K562 (cell line): ENCODE results near the gene SLC8A1. TPM values are rescaled to one million over a fixed set of nuclear protein-coding genes. Genes with fewer than 3 reads are reported as not detected.

Experiments used
- ATAC-seq: fragments of 200-7000 bp; cut with Tn5 transposase; 3 replicates; pipeline ENCODE4 v1.9.1; 2020; ENCODE audit warnings: moderate library complexity
- BruUV-seq: library from RNA; stranded (reverse); fragments of 400-500 nt; replicated peaks from 2 replicates; lab custom pipeline; 2021; lab: Mats Ljungman, UMichigan
- CTCF ChIA-PET: fragments of 300-600 bp; formaldehyde crosslinking; extraction: SDS; loops from one replicate; lab custom pipeline; 2021; ENCODE audit warnings: low intra/inter-chr PET ratio; lab: Yijun Ruan, JAX
- POLR2A ChIA-PET: fragments of 300-600, 350-650 bp; sonication (Branson Sonifier 250); formaldehyde crosslinking; extraction: SDS; loops from one replicate; lab custom pipeline; 2021; ENCODE audit warnings: antibody characterized with exemption, inconsistent platforms; lab: Yijun Ruan, JAX
- DNase-seq, 4 experiments: peaks; one replicate each; pipeline versions ENCODE4 v3.0.0 to v3.0.0-alpha.2; 2011 to 2018; ENCODE audit warnings: low spot score in 3 of 4, mixed read lengths in 3 of 4; ENCODE audit errors: extremely low read depth in 1 of 4
- FAIRE-seq: peaks from 2 replicates; lab custom pipeline; 2011; peaks lifted over from hg19 to GRCh38; lab: Jason Lieb, UNC
- H2AFZ ChIP-seq: 2 replicates; pipeline ENCODE4 v1.6.0; 2011; ENCODE audit warnings: low read depth, low read length, control low read depth, inconsistent platforms
- H3K27ac ChIP-seq: fragments of 200-600 bp; 3 replicates; pipeline ENCODE4 v1.8.0; 2011; ENCODE audit warnings: low read depth, mild to moderate bottlenecking, control low read depth, inconsistent platforms, low read length, moderate library complexity, mixed read lengths; ENCODE audit errors: extremely low read depth
- H3K27me3 ChIP-seq, 2 experiments: fragments of 300-600 bp in 1 of 2; 2 replicates in 1 of 2; 3 replicates in 1 of 2; pipeline versions ENCODE4 v1.6.0 to v1.8.0; 2011; ENCODE audit warnings: inconsistent platforms in 2 of 2, low read length in 2 of 2, mild to moderate bottlenecking in 1 of 2, mixed read lengths in 1 of 2, moderate library complexity in 1 of 2; ENCODE audit not compliant: control insufficient read depth in 2 of 2, insufficient read depth in 2 of 2
- H3K36me3 ChIP-seq: fragments of 300-600 bp; 3 replicates; pipeline ENCODE4 v1.8.0; 2011; ENCODE audit warnings: mild to moderate bottlenecking, low read length, inconsistent platforms; ENCODE audit not compliant: control insufficient read depth, insufficient read depth
- H3K4me1 ChIP-seq, 2 experiments: fragments of 200-600 bp in 1 of 2; replicated peaks in 1 of 2; 2 replicates in 1 of 2; 3 replicates in 1 of 2; pipeline versions ENCODE4 v1.5.1 to v1.8.0; 2011; ENCODE audit warnings: inconsistent platforms in 2 of 2, low read length in 2 of 2, mild to moderate bottlenecking in 1 of 2, mixed read lengths in 1 of 2, moderate library complexity in 1 of 2; ENCODE audit not compliant: control insufficient read depth in 2 of 2, insufficient read depth in 2 of 2
- H3K4me2 ChIP-seq: 2 replicates; pipeline ENCODE4 v1.6.1; 2011; ENCODE audit warnings: low read length, control low read depth, inconsistent platforms, mixed read lengths; ENCODE audit not compliant: insufficient read depth
- H3K4me3 ChIP-seq: fragments of 200-600 bp; sonication (generic), shearing (Covaris generic); 2 replicates; pipeline ENCODE4 v1.5.1; 2016; ENCODE audit warnings: control low read depth, inconsistent platforms
- H3K79me2 ChIP-seq: fragments of 200-600 bp; 3 replicates; pipeline ENCODE4 v1.8.0; 2011; ENCODE audit warnings: low read length, inconsistent platforms; ENCODE audit not compliant: control insufficient read depth, insufficient read depth
- H3K9ac ChIP-seq, 2 experiments: 2 replicates each; pipeline versions ENCODE4 v1.6.0 to v1.6.1; 2011; ENCODE audit warnings: low read depth in 2 of 2, low read length in 2 of 2, control low read depth in 1 of 2, inconsistent platforms in 1 of 2, mild to moderate bottlenecking in 1 of 2, mixed read lengths in 1 of 2; ENCODE audit not compliant: insufficient read depth in 1 of 2
- H3K9me1 ChIP-seq: one replicate; pipeline ENCODE4 v1.6.0; 2011; ENCODE audit warnings: inconsistent platforms, mild to moderate bottlenecking, low read length, moderate library complexity; ENCODE audit not compliant: control insufficient read depth, insufficient read depth
- H3K9me3 ChIP-seq: replicated peaks from 2 replicates; pipeline ENCODE4 v1.5.1; 2011; ENCODE audit warnings: low read depth, low read length, inconsistent platforms; ENCODE audit not compliant: control insufficient read depth, insufficient read depth
- H4K20me1 ChIP-seq: replicated peaks from 2 replicates; pipeline ENCODE4 v1.6.1; 2011; ENCODE audit warnings: low read length, inconsistent platforms, mixed read lengths; ENCODE audit not compliant: control insufficient read depth, insufficient read depth
- ATF7 ChIP-seq: fragments of 450-650 bp; IDR thresholded peaks from 2 replicates; pipeline ENCODE4 v1.7.1; 2014; ENCODE audit warnings: mild to moderate bottlenecking, moderate library complexity
- CTCFL ChIP-seq: IDR thresholded peaks from 2 replicates; pipeline ENCODE4 v1.6.1; 2011; ENCODE audit warnings: borderline replicate concordance, low read depth, mild to moderate bottlenecking, moderate library complexity, low read length; ENCODE audit not compliant: insufficient read depth, poor library complexity, severe bottlenecking
- GTF3C2 ChIP-seq: IDR thresholded peaks from 3 replicates; pipeline ENCODE4 v1.6.1; 2011; ENCODE audit warnings: borderline replicate concordance, mild to moderate bottlenecking, moderate library complexity; ENCODE audit not compliant: insufficient read length; ENCODE audit errors: extremely low read depth
- HLTF ChIP-seq: fragments of 450-650 bp; IDR thresholded peaks from 2 replicates; pipeline ENCODE4 v1.6.1; 2016
- MCM3 ChIP-seq: fragments of 450-650 bp; IDR thresholded peaks from 2 replicates; pipeline ENCODE4 v1.6.1; 2016
- PCBP1 ChIP-seq: fragments of 200-400 bp; formaldehyde crosslinking; IDR thresholded peaks from 2 replicates; pipeline ENCODE4 v1.6.1; 2018; ENCODE audit warnings: mild to moderate bottlenecking, low read depth, low read length; ENCODE audit not compliant: poor library complexity, severe bottlenecking
- PTTG1 ChIP-seq: fragments of 450-650 bp; IDR thresholded peaks from 2 replicates; pipeline ENCODE4 v1.6.1; 2016; ENCODE audit warnings: low read depth, mild to moderate bottlenecking, missing genetic modification characterization, missing compliant biosample characterization
- RFX1 ChIP-seq: fragments of 450-650 bp; IDR thresholded peaks from 2 replicates; pipeline ENCODE4 v1.6.1; 2016; ENCODE audit warnings: mild to moderate bottlenecking, moderate library complexity
- SMAD1 ChIP-seq: fragments of 150-350 bp; IDR thresholded peaks from 2 replicates; pipeline ENCODE4 v1.6.1; 2014; ENCODE audit warnings: low read length, low read depth; ENCODE audit not compliant: partially characterized antibody
- SNRNP70 ChIP-seq: fragments of 200-400 bp; formaldehyde crosslinking; optimal IDR thresholded peaks from 2 replicates; pipeline ENCODE3; 2017; ENCODE audit warnings: low read depth, low read length
- ZBTB26 ChIP-seq: fragments of 450-650 bp; formaldehyde crosslinking; IDR thresholded peaks from 2 replicates; pipeline ENCODE4 v1.4.0; 2022; ENCODE audit warnings: missing genetic modification characterization
- ZNF277 ChIP-seq: fragments of 250-450 bp; sonication (Bioruptor Pico); IDR thresholded peaks from 2 replicates; pipeline ENCODE4 v1.8.0; 2022; ENCODE audit warnings: inconsistent platforms, mild to moderate bottlenecking, moderate library complexity, borderline replicate concordance
- whole genome bisulfite sequencing: fragments of 100-300 bp; shearing (Covaris generic); methylation state at CpG from one replicate; pipeline ENCODE4 v1.1.6; 2016; ENCODE audit warnings: low coverage, mixed read lengths; ENCODE audit not compliant: insufficient coverage; ENCODE audit errors: missing lambda C conversion rate; 5-methylcytosine and 5-hydroxymethylcytosine counted together
- in situ Hi-C: fragments of 300-500 bp; cut with MboI; formaldehyde crosslinking; loops from 4 replicates; pipeline ENCODE4 v1.15.0; 2018; ENCODE audit warnings: inconsistent platforms, mixed read lengths
- intact Hi-C: fragments of 100-400 bp; cut with micrococcal nuclease; formaldehyde crosslinking; loops from 2 replicates; pipeline ENCODE4 v1.14.2; 2022
- polyA plus RNA-seq, 8 experiments: library from polyadenylated mRNA; depleted of rRNA in 4 of 8; stranded (reverse) in 5 of 8; unstranded in 3 of 8; fragments of >200 nt; fragmentation: Nextera tagmentation in 2 of 8; fragmentation: Illumina TruSeq in 1 of 8; extraction: Ambion mirVana in 2 of 8; extraction: Trizol in 1 of 8; gene quantifications; 2 replicates each; pipeline versions ENCODE4 v1.2.1 to v1.2.3, GENCODE V29; 2011 to 2014; ENCODE audit warnings: inconsistent platforms in 1 of 8, missing spikeins in 1 of 8
- total RNA-seq, 7 experiments: library from RNA; depleted of rRNA in 6 of 7; stranded (reverse); fragments of >200 nt in 6 of 7; fragmentation: Illumina TruSeq in 2 of 7; extraction: Trizol in 2 of 7; gene quantifications; 2 replicates each; pipeline versions ENCODE4 v1.2.1 to v1.2.3, GENCODE V29; 2011 to 2021; ENCODE audit warnings: low replicate concordance in 1 of 7
- TF ChIP-seq, protein P1 (sequence below): fragments of 250-450 bp; sonication (Bioruptor Pico); IDR thresholded peaks from 2 replicates; pipeline ENCODE4 v1.8.0; 2022; ENCODE audit warnings: moderate library complexity, mild to moderate bottlenecking, inconsistent platforms

Gene SLC8A1
- total and polyA plus RNA-seq, 9 of the 15 experiments (the other 6 are each of a cell fraction or from before 2014, with no cell fraction given) = not detected

GRCh38 chr2:40359811-40360210 lies 92.1 kb downstream of the SLC8A1 start:
- Histone ChIP-seq H3K9ac (no peak overlapping the region), H3K4me3 (no peak overlapping the region), H3K79me2 (no peaks in the 10 kb centered on the region), H3K4me1 (no peaks in the 10 kb centered on the region), H2AFZ (no peak overlapping the region), H3K4me2 (no peak overlapping the region), H3K27ac (no peak overlapping the region), H3K36me3 (no peaks in the 10 kb centered on the region), H3K9me1 (no peaks in the 10 kb centered on the region), H3K27me3 (no peaks in the 10 kb centered on the region), H4K20me1 (no peaks in the 10 kb centered on the region), H3K9me3 (no peaks in the 10 kb centered on the region)
- TF ChIP-seq ZBTB26 (CRISPR knock-in tag) (no peak), SMAD1 (no peak), MCM3 (no peak), CTCFL (no peak), HLTF (no peak), ZNF277 (CRISPR knock-in tag) (no peak), RFX1 (no peak), SNRNP70 (no peak), PTTG1 (tag) (no peak), GTF3C2 (no peak), ATF7 (no peak), PCBP1 (no peak)
- TF ChIP-seq, protein P1, sequence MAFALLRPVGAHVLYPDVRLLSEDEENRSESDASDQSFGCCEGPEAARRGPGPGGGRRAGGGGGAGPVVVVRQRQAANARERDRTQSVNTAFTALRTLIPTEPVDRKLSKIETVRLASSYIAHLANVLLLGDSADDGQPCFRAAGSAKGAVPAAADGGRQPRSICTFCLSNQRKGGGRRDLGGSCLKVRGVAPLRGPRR (CRISPR knock-in tag) = no peak
- CTCF ChIA-PET = no interaction called here
- no TSS peak for BruUV-seq
- in situ Hi-C loops = no loop called here
- FAIRE-seq = no peak
- intact Hi-C loops = no loop called here
- no peak for ATAC-seq
- POLR2A ChIA-PET = no interaction called here
- WGBS = 0% methylated on average over 2 of the region's 2 CpGs
- no peak for DNase-seq
